ENCODE data around the gene PLA2G4F. TPM values are rescaled to one million over a fixed set of nuclear protein-coding genes. Genes with fewer than 3 reads are reported as not detected.

The PLA2G4F gene
- total RNA-seq, 2 experiments from 2014 or later, result not detected

- H3K4me1 Mint-ChIP-seq (ENCODE audit: low read depth), result no peaks in the 10 kb centered on the region
- no peak overlapping the region for H3K4me3 ChIP-seq (ENCODE audit: low read length)
- ATAC-seq (ENCODE audit: poor library complexity) (no peak), DNase-seq (peak in 1 of 14 experiments; percentile 30)
- H3K4me3 Mint-ChIP-seq, result no peak overlapping the region
- ChIA-PET POLR2A (no interaction called here), CTCF (no interaction called here)
- H3K36me3 Mint-ChIP-seq (ENCODE audit: low read depth), result no peaks in the 10 kb centered on the region
- TF ChIP-seq, protein P1, sequence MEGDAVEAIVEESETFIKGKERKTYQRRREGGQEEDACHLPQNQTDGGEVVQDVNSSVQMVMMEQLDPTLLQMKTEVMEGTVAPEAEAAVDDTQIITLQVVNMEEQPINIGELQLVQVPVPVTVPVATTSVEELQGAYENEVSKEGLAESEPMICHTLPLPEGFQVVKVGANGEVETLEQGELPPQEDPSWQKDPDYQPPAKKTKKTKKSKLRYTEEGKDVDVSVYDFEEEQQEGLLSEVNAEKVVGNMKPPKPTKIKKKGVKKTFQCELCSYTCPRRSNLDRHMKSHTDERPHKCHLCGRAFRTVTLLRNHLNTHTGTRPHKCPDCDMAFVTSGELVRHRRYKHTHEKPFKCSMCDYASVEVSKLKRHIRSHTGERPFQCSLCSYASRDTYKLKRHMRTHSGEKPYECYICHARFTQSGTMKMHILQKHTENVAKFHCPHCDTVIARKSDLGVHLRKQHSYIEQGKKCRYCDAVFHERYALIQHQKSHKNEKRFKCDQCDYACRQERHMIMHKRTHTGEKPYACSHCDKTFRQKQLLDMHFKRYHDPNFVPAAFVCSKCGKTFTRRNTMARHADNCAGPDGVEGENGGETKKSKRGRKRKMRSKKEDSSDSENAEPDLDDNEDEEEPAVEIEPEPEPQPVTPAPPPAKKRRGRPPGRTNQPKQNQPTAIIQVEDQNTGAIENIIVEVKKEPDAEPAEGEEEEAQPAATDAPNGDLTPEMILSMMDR (IDR thresholded peaks at IDR 0.05), result no peak
- no peak overlapping the region for H3K27ac ChIP-seq (ENCODE audit: low read depth in 1 of 2, low read length in 2 of 2)
- H3K9me3 ChIP-seq (ENCODE audit: control insufficient read depth in 1 of 2, insufficient read depth in 1 of 2, low read length in 2 of 2), result no peaks in the 10 kb centered on the region
- no peaks in the 10 kb centered on the region for H3K27me3 ChIP-seq (ENCODE audit: control insufficient read depth in 1 of 2, insufficient read depth in 2 of 2, low read length in 2 of 2)
- H3K9me3 Mint-ChIP-seq, result no peaks in the 10 kb centered on the region
- no peaks in the 10 kb centered on the region for H3K36me3 ChIP-seq (ENCODE audit: insufficient read depth, low read length)
- no peaks in the 10 kb centered on the region for H3K4me1 ChIP-seq (ENCODE audit: insufficient read depth, low read length)
- H3K27me3 Mint-ChIP-seq, result peaks cover 6% of the 10 kb centered on the region
- no peak overlapping the region for H3K27ac Mint-ChIP-seq
- intact Hi-C loops (cut with DNase I, micrococcal nuclease), result no loop called here
These were observed 10.6 kb downstream of the PLA2G4F start for GRCh38 chr15:42145546-42146455.

DNA sequence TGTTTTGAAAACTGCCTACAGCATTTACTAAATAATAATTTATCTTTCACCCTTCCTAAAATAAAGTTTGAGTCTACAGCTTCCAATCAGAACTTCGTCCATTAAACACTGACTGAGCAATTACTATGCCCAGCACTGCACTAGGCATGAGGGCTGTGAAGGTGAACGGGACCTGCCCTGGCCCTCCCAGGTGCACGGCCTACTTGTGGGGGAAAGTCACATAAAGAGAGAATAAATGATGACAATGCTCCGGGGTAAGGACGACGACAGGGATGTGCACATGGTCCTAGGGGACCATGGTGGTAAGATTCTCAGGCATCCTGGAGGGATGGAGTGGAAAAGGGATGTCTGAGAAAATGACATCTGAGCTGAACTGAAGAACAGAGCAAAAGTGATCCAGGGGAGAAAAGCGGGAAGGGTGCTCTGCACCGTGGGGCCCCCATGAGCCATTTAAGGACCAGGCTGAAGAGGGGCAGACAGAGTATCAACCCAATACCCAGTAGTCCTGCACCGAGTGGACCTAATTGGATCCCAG, 11.5 kb downstream of the PLA2G4F start:
- H3K4me1 ChIP-seq (ENCODE audit: insufficient read depth, low read length), result no peaks in the 10 kb centered on the region
- no peak overlapping the region for H3K4me3 ChIP-seq (ENCODE audit: low read length)
- ATAC-seq (ENCODE audit: poor library complexity), result no peak
- ChIA-PET POLR2A (no interaction called here), CTCF (no interaction called here)
- no peaks in the 10 kb centered on the region for H3K27me3 ChIP-seq (ENCODE audit: control insufficient read depth in 1 of 2, insufficient read depth in 2 of 2, low read length in 2 of 2)
- H3K27me3 Mint-ChIP-seq, result peaks cover 6% of the 10 kb centered on the region
- TF ChIP-seq, protein P1 (IDR thresholded peaks at IDR 0.05), result no peak
- no peak overlapping the region for H3K27ac ChIP-seq (ENCODE audit: low read depth in 1 of 2, low read length in 2 of 2)
- DNase-seq, result peak in 1 of 14 experiments; percentile 12
- no peak overlapping the region for H3K4me3 Mint-ChIP-seq
- H3K4me1 Mint-ChIP-seq (ENCODE audit: low read depth), result no peaks in the 10 kb centered on the region
- H3K9me3 ChIP-seq (ENCODE audit: control insufficient read depth in 1 of 2, insufficient read depth in 1 of 2, low read length in 2 of 2), result no peaks in the 10 kb centered on the region
- H3K27ac Mint-ChIP-seq, result no peak overlapping the region
- H3K36me3 Mint-ChIP-seq (ENCODE audit: low read depth), result no peaks in the 10 kb centered on the region
- intact Hi-C loops (cut with DNase I, micrococcal nuclease), result no loop called here
- no peaks in the 10 kb centered on the region for H3K36me3 ChIP-seq (ENCODE audit: insufficient read depth, low read length)
- H3K9me3 Mint-ChIP-seq, result no peaks in the 10 kb centered on the region

DNA sequence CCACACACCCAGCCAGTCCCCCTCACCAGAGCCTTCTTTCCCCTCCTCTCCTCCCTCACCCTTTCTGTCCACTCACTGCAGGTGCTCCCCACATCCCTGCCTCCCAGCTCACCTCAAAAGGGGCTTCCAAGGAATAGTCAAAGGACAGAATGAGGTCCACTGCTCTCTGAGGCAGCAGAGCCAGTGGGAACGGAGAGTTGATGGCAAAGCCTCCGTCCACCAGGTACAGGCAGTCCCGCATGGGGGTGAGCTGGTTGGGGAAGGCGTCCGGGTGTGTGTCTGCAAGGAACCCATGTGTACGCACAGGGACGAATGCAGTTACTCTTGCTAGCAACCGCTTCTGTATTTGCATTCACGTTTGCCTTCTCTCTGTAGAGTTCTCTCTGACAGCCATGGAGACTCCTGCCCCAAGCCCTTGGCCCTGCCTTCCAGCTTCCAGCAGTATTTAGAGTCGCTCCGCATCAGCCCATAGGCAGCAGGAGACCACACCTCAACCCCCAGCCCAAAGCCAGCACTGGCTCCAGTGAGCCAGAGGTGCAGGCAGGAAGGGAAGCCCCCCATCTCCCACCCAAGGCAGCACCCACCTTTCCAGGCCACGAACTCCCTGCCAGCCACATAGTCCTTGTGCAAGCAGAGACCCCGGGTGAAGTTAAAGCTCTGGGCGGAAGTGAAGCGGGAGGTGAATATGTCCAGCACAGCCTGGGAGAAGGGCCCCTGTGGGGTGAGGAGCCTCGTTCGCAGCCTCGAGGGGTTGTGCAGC, 12.4 kb downstream of the PLA2G4F start:
- POLR2A ChIA-PET, result no interaction called here
- H3K9me3 Mint-ChIP-seq, result no peaks in the 10 kb centered on the region
- CTCF ChIA-PET, result no interaction called here
- Histone ChIP-seq H3K9me3 (ENCODE audit: control insufficient read depth in 1 of 2, insufficient read depth in 1 of 2, low read length in 2 of 2) (no peaks in the 10 kb centered on the region), H3K4me3 (ENCODE audit: low read length) (no peak overlapping the region), H3K36me3 (ENCODE audit: insufficient read depth, low read length) (no peaks in the 10 kb centered on the region), H3K27me3 (ENCODE audit: control insufficient read depth in 1 of 2, insufficient read depth in 2 of 2, low read length in 2 of 2) (no peaks in the 10 kb centered on the region), H3K27ac (ENCODE audit: low read depth in 1 of 2, low read length in 2 of 2) (no peak overlapping the region), H3K4me1 (ENCODE audit: insufficient read depth, low read length) (no peaks in the 10 kb centered on the region)
- H3K27me3 Mint-ChIP-seq, result peaks cover 6% of the 10 kb centered on the region
- no peaks in the 10 kb centered on the region for H3K4me1 Mint-ChIP-seq (ENCODE audit: low read depth)
- DNase-seq (peak in 1 of 14 experiments; percentile 25), ATAC-seq (ENCODE audit: poor library complexity) (no peak)
- H3K27ac Mint-ChIP-seq, result no peak overlapping the region
- H3K4me3 Mint-ChIP-seq, result no peak overlapping the region
- TF ChIP-seq, protein P1 (IDR thresholded peaks at IDR 0.05), result no peak
- intact Hi-C loops (cut with DNase I, micrococcal nuclease), result no loop called here
- no peaks in the 10 kb centered on the region for H3K36me3 Mint-ChIP-seq (ENCODE audit: low read depth)

All from CD4-positive, alpha-beta T cell (primary cell).